IPS DF 6.9 (cell line): ENCODE results near the gene GDPD5.

Source experiments
- DNase-seq: peaks from one replicate; pipeline ENCODE4 v3.0.0-alpha.2; 2013; ENCODE audit warnings: low read depth, low spot score
- H3K27ac ChIP-seq: one replicate; pipeline ENCODE4 v1.5.1; 2013; ENCODE audit warnings: low read length, control low read depth
- H3K27me3 ChIP-seq: 2 replicates; pipeline ENCODE4 v1.6.1; 2013; ENCODE audit warnings: mild to moderate bottlenecking, low read length; ENCODE audit not compliant: control insufficient read depth, insufficient read depth
- H3K36me3 ChIP-seq: 2 replicates; pipeline ENCODE4 v1.6.1; 2013; ENCODE audit warnings: low read length; ENCODE audit not compliant: control insufficient read depth, insufficient read depth
- H3K4me1 ChIP-seq: 2 replicates; pipeline ENCODE4 v1.6.1; 2013; ENCODE audit warnings: low read length; ENCODE audit not compliant: control insufficient read depth, insufficient read depth
- H3K4me3 ChIP-seq: 2 replicates; pipeline ENCODE4 v1.5.1; 2013; ENCODE audit warnings: mild to moderate bottlenecking, low read length
- H3K9me3 ChIP-seq: 2 replicates; pipeline ENCODE4 v1.6.1; 2013; ENCODE audit warnings: low read length, inconsistent platforms; ENCODE audit not compliant: control insufficient read depth, insufficient read depth
- WGBS: extraction: QIAGEN DNeasy Blood & Tissue Kit; methylation state at CpG from one replicate; pipeline ENCODE4 v1.1.7; 2013; ENCODE audit warnings: mixed read lengths, missing lambda C conversion rate; ENCODE audit not compliant: insufficient read length, insufficient coverage; 5-methylcytosine and 5-hydroxymethylcytosine counted together

GDPD5 gene

GRCh38 chr11:75556275-75556674, 30.5 kb upstream of the GDPD5 start:
- Histone ChIP-seq H3K36me3 (no peaks in the 10 kb centered on the region), H3K27ac (no peak overlapping the region), H3K4me3 (no peak overlapping the region), H3K9me3 (no peaks in the 10 kb centered on the region), H3K4me1 (peaks cover 2% of the 10 kb centered on the region; the same call in 1 of the 2 replicates), H3K27me3 (no peaks in the 10 kb centered on the region)
- no peak for DNase-seq
- WGBS = no CpG with 5 or more reads among the region's 3 CpGs

- WGBS = no CpG with 5 or more reads among the region's 12 CpGs
- H3K4me3 ChIP-seq = no peak overlapping the region
- H3K36me3 ChIP-seq = no peaks in the 10 kb centered on the region
Measured at GRCh38 chr11:75555079-75555811, 29.5 kb upstream of the GDPD5 start.

GRCh38 chr11:75554258-75555022, 28.7 kb upstream of the GDPD5 start:
- no CpG with 5 or more reads among the region's 21 CpGs for WGBS

More at GRCh38 chr11:75555079-75555811, 29.5 kb upstream of the GDPD5 start:
- no peaks in the 10 kb centered on the region for H3K9me3 ChIP-seq
- H3K4me1 ChIP-seq = peaks cover 2% of the 10 kb centered on the region; the same call in 1 of the 2 replicates
- no peak overlapping the region for H3K27ac ChIP-seq
- no peaks in the 10 kb centered on the region for H3K27me3 ChIP-seq
- DNase-seq = no peak

DNA sequence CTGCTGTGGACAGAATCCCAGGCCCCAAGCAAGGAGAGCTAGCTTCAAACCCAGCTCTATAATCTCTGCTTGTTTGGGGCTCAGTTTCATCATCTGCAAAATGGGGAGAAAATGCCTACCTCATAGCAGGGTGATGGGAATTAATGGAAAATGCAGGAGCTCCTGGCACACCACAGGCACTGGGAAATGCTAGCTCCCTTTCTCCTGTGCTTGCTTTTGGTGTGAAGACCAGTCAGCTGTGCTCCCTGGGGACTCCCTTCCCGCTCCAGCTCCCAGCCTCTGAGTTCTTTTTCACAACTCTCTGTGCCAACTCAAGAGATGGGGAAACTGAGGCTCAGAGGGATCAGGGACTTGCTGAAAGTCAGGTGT, 28.1 kb upstream of the GDPD5 start:
- WGBS = no CpG with 5 or more reads among the region's 1 CpG
- Histone ChIP-seq H3K27me3 (no peaks in the 10 kb centered on the region), H3K4me1 (peaks cover 2% of the 10 kb centered on the region; the same call in 1 of the 2 replicates), H3K9me3 (no peaks in the 10 kb centered on the region), H3K36me3 (no peaks in the 10 kb centered on the region), H3K27ac (no peak overlapping the region), H3K4me3 (no peak overlapping the region)
- DNase-seq = no peak

More at GRCh38 chr11:75554258-75555022, 28.7 kb upstream of the GDPD5 start:
- H3K4me3 ChIP-seq = no peak overlapping the region
- H3K36me3 ChIP-seq = no peaks in the 10 kb centered on the region
- no peaks in the 10 kb centered on the region for H3K27me3 ChIP-seq
- DNase-seq = no peak
- no peaks in the 10 kb centered on the region for H3K9me3 ChIP-seq
- H3K4me1 ChIP-seq = peaks cover 2% of the 10 kb centered on the region; the same call in 1 of the 2 replicates
- H3K27ac ChIP-seq = no peak overlapping the region

DNA sequence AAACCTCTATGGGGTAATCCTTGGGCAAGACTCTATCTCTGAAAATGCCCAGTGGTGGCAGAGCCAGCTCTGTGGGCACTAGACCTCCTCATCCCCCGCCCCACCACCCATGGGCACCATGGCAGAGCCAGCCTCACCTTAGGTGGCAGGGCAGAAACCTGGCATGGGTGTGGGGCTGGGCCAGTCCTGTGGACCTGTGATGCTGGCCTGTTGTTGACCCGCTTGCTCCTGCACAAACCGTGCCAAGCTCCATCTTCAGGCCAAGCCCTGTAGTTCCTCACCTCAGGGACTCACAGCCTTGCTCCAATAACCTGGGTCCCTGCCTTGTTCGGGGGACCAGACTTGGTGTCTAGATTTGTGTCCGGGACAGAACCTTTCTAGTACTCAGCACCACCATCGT, 27.4 kb upstream of the GDPD5 start:
- H3K4me3 ChIP-seq = no peak overlapping the region
- no CpG with 5 or more reads among the region's 6 CpGs for WGBS
- H3K27me3 ChIP-seq = no peaks in the 10 kb centered on the region
- no peak overlapping the region for H3K27ac ChIP-seq
- H3K9me3 ChIP-seq = no peaks in the 10 kb centered on the region
- peaks cover 2% of the 10 kb centered on the region; the same call in 1 of the 2 replicates for H3K4me1 ChIP-seq
- DNase-seq = no peak
- H3K36me3 ChIP-seq = no peaks in the 10 kb centered on the region

GRCh38 chr11:75549370-75549958, 23.7 kb upstream of the GDPD5 start:
- Histone ChIP-seq H3K27ac (no peak overlapping the region), H3K27me3 (no peaks in the 10 kb centered on the region), H3K4me1 (peaks cover 1% of the 10 kb centered on the region; the same call in 1 of the 2 replicates), H3K4me3 (no peak overlapping the region), H3K9me3 (no peaks in the 10 kb centered on the region), H3K36me3 (no peaks in the 10 kb centered on the region)
- no peak for DNase-seq
- no CpG with 5 or more reads among the region's 5 CpGs for WGBS

DNA sequence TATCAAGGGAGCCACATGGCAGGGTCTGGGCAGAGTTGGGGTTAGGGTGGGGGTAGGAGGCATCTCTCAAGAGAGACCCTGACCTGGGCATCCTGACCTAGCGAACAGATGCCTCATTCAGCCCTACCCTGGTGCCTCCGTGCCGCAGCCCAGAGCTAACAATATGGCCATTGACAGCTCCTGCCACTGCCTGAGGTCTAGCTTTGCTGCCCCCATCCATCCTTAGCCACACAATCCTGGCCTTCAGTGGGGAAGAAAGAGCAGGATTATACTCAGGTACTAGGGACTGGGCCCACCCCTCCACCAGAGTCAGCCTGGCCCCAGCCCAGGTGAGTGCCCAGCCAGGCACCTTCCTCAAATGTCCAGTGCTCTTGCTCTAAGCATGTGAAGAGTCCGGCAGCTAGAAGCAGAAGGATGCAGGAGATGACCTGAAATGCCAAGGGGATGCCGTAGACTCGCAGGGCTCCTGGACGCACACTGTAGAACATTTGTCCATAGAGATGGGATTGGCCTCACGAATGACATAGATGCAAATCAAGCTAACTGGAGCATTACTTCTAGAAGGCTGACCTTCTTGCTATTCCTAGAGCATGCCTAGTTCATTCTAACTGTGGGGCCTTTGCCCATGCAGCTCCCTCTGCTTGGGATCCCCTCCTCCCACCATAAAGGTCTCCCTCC, 23.0 kb upstream of the GDPD5 start:
- Histone ChIP-seq H3K36me3 (no peaks in the 10 kb centered on the region), H3K4me3 (no peak overlapping the region), H3K27me3 (no peaks in the 10 kb centered on the region), H3K9me3 (no peaks in the 10 kb centered on the region), H3K27ac (no peak overlapping the region), H3K4me1 (peaks cover 1% of the 10 kb centered on the region; the same call in 1 of the 2 replicates)
- DNase-seq = no peak
- no CpG with 5 or more reads among the region's 8 CpGs for WGBS

DNA sequence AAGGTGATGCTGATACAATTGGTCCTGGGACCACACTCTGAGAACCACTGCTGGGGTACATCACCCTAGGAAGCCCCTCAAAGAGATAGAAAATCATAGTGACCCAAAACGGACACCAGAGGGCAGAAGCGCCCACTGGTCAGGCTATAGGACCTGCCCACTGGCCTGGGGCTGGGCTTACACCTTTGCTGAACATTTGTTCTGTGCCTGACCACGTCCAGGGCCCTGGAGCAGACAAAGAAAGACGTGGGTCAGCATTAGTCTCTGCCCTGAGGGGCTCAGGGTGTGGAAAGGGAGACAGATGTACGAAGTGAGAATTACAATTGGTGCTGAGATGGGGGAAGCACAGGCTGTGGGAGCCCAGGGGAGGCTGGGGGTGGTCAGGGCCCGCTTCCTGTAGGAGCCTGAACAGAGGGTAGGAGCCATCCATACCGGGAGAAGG, 21.9 kb upstream of the GDPD5 start:
- Histone ChIP-seq H3K36me3 (no peaks in the 10 kb centered on the region), H3K4me1 (peaks cover 1% of the 10 kb centered on the region; the same call in 1 of the 2 replicates), H3K4me3 (no peak overlapping the region), H3K27ac (no peak overlapping the region), H3K9me3 (no peaks in the 10 kb centered on the region), H3K27me3 (no peaks in the 10 kb centered on the region)
- WGBS = no CpG with 5 or more reads among the region's 7 CpGs
- peak; percentile 57 for DNase-seq

GRCh38 chr11:75547177-75547576, 21.4 kb upstream of the GDPD5 start:
- H3K27me3 ChIP-seq = no peaks in the 10 kb centered on the region
- H3K9me3 ChIP-seq = no peaks in the 10 kb centered on the region
- H3K4me1 ChIP-seq = peaks cover 1% of the 10 kb centered on the region; the same call in 1 of the 2 replicates
- no peak for DNase-seq
- no peak overlapping the region for H3K27ac ChIP-seq
- no peaks in the 10 kb centered on the region for H3K36me3 ChIP-seq
- whole genome bisulfite sequencing = no CpG with 5 or more reads among the region's 1 CpG
- no peak overlapping the region for H3K4me3 ChIP-seq

DNA sequence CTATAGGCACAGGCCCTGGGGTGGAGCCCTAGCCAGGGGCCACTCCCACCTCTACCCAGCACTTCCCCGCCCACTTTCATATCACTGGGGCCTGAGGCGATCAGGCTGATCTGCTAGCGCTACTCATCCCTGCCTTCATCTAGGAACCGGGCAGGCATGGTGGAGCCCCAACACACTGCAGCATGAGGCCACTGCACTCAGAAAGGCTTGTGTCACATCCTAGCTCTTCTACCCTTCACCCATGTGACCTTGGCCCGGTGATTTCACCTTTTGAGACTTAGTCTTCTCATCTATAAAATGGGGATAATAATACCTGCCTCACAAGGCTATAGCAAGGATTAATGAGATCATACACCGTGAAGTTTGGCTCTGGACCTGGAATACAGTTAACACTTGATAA, 18.1 kb upstream of the GDPD5 start:
- no peaks in the 10 kb centered on the region for H3K36me3 ChIP-seq
- H3K27ac ChIP-seq = no peak overlapping the region
- no peak for DNase-seq
- WGBS = no CpG with 5 or more reads among the region's 6 CpGs
- H3K4me3 ChIP-seq = no peak overlapping the region
- no peaks in the 10 kb centered on the region for H3K27me3 ChIP-seq
- H3K4me1 ChIP-seq = peaks cover 1% of the 10 kb centered on the region; the same call in 1 of the 2 replicates
- H3K9me3 ChIP-seq = no peaks in the 10 kb centered on the region
